ENCODE results near the gene GTPBP8.

GTPBP8 gene

DNA sequence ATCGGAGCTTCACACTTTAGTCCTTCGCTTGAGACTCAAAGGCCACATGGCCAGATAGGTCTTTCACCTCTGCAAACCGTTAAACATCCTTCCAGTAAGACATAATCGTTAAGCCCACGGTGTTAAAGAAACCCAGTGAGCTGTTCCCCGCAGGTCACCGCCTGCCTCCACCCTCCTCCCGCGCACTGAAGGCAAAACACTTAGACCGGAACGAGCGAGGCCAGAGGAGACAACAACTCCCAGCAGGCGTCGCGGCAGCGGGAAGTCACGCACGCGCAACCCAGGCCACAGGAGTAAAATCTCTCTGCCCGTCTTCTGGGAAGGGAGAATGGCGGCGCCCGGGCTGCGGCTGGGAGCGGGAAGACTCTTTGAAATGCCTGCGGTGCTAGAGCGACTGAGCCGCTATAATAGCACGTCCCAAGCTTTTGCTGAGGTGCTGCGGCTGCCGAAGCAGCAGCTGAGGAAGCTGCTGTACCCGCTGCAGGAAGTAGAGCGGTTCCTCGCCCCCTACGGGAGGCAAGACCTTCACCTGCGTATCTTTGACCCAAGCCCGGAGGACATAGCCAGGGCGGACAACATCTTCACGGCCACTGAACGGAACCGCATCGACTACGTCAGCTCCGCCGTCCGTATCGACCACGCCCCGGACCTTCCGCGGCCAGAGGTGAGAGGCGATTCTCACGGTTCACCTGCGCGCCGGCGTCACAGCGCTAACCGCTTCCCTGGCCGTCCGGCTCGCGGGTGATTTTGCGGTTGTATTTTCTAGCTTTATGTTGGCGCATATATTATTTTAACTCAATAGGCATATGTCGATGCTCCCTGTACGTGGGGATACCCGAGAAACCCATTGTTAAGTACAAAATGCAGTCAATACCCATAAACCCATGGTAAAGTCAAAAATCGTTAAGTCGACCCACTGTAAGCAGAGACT, at the start of gene GTPBP8:
Gene GTPBP8 (plus strand): TSS at position 313 of the 931 bp plus-strand sequence. CDS start 16 bp downstream, at position 329.
- DNase-seq (ENCODE audit: low read depth, low spot score): peak; percentile 41

DNA sequence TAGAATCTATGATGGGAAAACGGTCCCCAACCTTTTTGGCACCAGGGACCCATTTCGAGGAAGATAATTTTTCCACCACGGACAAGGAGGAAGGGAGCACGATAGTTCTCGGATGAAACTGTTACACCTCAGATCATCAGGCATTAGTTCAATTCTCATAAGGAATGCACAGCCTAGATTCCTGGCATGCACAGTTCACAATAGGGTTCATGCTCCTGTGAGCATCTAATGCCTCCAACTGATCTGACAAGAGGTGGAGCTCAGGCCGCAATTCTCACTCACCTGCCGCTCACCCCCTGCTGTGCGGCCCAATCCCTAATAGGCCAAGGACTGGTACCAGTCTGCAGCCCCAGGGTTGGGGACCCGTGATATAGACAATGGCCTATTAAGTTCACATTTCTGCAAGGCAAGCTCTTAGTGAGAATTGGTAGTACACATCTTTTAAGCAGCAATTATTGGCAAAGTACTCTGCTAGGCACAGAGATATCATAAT, 42.4 kb upstream of the GTPBP8 start:
- no peak for DNase-seq (ENCODE audit: low read depth, low spot score)

DNA sequence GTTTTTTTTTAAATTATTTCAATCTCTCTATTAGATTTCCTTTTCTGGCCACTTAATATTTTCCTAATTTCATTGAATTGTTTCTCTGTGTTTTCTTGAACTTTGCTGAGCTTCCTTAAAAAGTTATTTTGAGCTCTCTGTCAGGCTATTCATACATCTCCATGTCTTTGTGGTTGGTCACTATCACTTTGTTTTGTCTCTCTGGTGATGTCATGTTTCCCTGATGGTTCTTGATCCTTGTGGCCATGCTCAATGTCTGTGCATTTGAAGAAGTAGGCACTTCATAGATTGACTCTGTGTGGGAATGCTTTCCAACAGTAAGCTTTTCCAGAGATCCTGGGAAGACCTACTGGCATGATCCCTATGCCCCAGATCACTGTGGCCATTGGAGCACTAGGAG, 34.4 kb upstream of the GTPBP8 start:
- DNase-seq (ENCODE audit: low read depth, low spot score): no peak

DNA sequence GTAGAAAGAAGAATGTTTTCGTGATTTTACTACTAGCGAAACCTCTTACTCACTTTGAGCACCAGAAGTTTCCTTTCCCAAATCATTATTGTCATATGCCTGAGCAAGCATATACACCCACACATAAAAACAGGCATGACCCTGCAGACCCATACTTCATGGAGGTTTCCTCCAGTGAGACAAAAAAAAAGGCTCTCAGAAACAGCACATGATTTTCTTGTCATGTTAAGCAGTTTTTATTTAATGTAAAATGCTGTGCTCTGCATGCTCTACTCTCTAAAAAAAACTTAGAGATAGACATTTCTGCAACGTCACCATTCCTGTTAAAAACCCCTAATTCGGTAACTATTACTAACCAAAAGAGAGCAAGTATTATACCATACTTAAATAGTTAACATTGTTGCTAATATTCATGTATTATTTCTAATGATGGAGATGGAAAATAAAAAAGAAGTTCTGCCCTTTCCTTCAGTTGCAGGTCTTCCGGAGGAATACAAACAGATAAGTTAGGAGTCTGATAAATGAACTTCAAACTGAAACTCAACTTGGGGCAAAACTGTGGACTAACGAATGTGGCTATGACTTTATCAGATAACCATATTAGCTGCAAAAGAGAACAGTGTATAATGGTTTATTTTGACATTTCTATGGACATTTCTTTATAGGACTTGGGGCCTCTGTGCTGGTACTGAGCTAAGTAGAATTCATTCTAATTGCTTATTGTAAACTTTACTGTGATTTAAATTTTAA, 31.8 kb upstream of the GTPBP8 start:
- no peak for DNase-seq (ENCODE audit: low read depth, low spot score)

DNA sequence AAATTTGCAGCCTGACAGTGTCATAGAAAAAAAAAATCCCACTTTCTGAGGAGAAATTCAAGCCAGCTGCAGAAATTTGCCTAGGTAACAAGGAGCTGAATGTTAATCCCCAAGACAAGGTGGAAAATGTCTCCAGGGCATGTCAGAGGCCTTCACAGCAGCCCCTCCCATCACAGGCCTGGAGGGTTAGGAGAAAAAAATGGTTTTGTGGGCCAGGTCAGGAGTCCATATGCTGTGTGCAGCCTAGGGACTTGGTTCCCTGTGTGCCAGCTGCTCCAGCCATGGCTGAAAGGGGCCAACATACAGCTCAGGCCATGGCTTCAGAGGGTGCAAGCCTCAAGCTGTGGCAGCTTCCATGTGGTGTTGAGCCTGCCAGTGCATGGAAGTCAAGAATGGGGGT, 27.1 kb upstream of the GTPBP8 start:
- DNase-seq (ENCODE audit: low read depth, low spot score): no peak

DNA sequence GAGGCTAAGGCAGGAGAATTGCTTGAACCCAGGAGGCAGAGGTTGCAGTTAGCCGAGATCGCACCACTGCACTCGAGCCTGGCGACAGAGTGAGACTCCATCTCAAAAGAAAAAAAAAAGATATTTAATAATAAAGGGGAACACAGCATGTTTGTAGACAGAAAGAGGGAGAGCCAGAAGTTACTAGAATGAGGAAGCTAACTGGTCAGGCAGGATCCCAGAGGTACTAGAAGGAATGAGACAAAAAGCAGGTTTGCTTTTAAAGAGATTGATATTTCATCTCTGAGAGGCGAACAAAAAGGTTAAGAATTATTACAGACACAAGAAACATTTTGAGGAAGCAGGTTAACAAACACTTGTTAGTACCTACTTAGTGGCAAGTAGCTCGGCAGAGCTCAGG, 25.1 kb upstream of the GTPBP8 start:
- DNase-seq (ENCODE audit: low read depth, low spot score): no peak

DNA sequence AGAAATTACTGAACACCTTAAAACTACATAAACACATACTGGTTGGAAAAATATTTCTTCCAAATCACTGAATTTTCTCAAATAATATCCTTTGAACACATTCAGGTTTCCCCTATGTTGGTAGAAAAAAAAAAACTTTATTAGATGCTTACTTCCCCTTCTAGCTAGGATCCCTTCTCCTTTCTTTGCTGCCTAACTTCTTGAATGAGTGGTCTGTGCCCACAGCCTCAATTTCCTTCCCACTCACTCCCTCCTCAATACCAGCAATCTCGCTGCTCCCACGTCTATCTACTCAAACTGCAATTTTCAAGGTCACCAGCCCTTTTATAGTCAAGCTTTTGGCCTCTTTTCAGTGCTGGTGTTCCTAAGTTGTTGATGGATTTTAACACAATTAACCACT, 24.2 kb upstream of the GTPBP8 start:
- DNase-seq (ENCODE audit: low read depth, low spot score): no peak

DNA sequence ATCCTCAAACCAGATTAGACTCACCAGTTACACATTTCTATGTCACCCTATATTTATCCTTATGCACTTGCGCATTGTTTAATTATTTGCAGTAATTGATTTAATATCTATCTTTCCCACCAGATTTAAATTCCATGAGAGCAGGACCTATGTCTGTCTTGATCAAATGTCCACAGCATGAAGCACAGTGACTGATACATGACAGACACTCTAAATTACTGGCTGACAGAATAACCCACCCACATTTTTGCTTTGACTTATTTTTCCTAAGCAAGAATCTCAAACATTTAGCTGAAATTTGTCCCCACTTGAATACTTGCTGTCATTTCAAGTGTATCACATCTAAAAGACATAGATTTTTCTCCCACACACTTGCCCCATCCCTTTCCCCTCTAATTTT, 23.4 kb upstream of the GTPBP8 start:
- no peak for DNase-seq (ENCODE audit: low read depth, low spot score)

DNA sequence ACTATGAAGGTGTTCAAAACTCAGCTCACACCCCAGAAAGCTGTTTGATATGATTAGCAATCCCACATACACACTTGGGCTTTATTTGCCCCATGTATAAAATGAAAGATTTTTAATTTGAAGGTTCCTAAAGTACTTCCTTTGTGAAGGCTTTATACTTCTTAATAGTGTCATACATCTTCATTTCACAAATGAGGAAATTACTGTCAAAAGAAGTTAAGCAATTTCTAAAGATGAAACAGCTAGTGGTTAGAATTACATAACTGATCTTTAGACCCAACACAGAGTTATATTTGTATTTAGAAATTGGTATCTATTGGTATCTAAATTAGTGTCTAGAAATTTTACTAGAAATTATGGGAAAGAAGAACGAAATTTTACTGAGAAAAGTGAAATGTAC, 23.0 kb upstream of the GTPBP8 start:
- DNase-seq (ENCODE audit: low read depth, low spot score): no peak

DNA sequence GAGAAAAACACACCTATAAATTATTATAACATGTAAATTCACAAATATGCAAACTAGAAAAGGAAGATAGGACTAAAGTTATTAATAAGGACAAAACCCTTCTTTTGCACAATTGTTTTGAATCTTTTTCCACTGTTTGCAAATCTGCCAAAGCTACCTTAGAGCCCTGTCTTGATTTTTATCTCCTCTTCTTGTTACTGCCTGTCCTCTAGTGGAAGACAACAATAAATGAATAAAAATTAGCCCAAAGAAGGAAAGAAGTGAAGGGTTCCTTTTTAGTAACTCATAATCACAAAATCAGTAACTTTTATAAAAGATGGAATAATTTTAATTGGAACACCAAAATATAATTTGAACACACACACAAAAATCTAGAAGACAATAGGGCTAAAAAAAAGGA, 18.6 kb upstream of the GTPBP8 start:
- DNase-seq (ENCODE audit: low read depth, low spot score): no peak

DNA sequence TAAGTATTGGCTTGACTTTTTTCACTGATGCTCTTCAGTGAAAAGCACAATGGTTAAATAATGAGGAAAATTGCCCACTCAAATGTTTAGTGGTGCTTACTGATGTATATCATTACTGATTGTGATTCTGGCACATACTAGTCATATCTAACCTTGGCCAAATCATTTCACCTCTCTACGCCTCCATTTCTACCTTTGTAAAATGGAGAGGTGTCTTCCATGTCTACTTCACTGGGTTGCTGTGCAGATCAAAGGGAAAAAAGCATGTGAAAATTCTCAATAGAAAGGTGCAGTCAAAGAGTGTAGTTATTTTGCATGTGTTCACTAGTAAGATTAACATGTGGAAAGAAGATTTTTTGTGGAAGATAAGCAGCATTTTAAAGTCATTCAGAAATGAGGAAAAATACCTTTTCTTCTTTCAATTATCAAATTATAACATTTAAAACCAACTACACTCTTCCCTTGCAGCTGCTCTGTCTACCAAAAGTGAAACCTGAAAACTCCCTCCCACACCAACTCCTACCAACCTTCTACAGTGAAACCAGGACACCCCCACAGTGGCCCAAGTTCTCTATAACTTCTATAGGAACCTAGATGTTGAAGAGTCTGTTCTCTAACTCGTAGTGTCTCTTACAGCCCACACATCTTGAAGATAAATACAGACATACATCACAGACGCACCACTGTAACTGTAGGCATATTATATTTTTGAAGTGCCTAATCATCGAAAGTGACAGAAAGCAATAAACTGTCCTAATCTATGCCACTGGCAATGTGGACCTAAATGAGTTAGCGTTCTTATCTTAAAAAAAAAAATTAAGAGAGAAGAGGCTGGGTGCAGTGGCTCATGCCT, 17.2 kb upstream of the GTPBP8 start:
- no peak for DNase-seq (ENCODE audit: low read depth, low spot score)

DNA sequence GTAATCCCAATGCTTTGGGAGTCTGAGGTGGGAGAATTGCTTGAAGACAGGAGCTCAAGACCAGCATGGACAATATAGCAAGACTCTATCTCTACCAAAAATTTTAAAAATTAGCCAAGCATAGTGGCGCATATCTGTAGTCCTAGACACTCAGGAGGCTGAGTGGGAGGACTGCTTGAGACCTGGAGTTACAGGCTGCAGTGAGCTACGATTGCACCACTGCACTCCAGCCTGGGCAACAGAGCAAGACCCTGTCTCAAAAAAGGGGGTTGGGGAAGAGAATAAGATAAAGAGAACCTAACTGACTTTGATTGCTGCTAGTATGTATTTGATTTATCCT, 16.6 kb upstream of the GTPBP8 start:
- no peak for DNase-seq (ENCODE audit: low read depth, low spot score)

DNA sequence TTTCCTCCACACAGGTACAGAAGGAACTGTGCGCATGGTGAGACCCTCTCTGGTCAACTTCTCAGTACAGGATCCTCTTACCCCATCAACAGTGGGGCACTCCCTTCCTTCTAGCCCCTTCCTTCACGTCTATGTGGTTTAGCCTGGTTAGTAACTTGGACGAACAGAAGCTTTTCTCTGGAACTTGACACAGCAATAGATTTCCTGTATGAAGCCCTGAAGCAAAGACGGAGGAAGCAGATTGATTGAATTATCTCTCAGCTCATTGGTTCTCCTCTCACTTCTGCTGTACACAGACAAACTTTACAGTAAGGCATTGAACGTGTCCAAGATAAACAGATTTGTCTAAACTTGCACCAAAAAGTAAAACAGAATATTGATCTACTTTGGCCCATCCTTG, 15.9 kb upstream of the GTPBP8 start, which contains the start of gene CD200R1:
Gene CD200R1 (minus strand): TSS at position 210 of the 400 bp plus-strand sequence. CDS start 246 bp downstream, outside the sequence.
- no peak for DNase-seq (ENCODE audit: low read depth, low spot score)

DNA sequence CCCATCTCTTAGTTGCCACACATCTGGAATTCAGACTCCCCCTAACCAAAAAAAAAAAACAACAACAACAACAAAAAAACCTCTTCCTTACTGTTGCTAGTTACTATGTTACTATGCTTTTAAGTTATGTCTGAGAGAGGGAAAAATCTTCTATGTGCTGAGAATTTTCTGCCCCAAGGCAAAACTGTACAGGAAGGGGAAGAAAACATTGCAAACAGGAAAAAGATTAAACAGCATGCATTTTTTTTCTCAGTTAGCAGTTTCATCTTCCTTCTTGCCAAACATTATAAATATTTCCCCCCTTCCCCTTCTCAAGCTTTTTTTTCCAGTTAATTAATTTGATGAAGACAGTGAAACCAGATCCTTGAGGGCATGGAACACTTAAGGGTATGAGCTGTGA, 14.8 kb upstream of the GTPBP8 start:
- no peak for DNase-seq (ENCODE audit: low read depth, low spot score)

DNA sequence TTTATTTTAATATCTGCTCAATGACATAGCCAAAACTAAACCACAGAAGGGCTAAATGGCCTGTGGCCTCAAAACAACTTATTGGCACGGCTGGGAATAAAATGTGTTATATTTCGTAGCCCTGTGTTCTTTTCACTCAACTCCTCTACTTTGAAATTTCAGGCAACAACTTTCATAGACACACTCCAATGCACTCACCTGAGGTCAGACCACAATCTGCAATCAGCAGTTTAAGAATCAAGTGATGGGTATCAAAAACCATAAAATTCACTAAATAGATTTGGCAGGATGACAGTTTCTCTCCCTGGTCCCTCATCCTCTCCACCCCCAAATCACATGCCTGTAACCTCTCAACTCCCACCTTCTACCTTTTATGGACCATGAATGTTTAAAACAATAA, 13.8 kb upstream of the GTPBP8 start:
- DNase-seq (ENCODE audit: low read depth, low spot score): no peak

DNA sequence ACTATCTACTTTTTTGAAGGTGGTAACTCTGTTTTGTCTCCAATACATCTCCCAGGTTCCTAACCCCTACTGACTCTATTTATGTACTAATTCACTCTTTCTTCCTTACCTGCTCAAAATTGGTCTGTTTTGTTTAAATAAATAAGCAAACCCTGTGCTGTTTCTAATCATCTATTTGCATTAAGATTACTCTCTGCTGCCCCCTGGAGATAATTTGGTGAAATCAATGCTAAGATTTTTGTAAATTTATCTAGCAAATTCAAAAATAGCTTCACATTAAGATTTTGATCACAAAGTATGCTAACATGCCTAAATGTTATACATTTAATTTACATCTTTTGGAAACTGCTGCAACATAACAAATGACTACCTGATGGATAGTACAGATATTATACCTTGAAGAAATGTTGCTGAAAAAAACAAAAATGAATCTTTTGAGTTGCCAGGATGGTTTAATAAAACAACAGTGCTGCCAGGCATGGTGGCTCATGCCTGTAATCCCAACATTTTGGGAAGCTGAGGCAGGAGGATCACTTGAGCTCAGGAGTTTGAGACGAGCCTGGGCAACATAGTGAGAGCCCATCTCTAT, 11.4 kb upstream of the GTPBP8 start:
- no peak for DNase-seq (ENCODE audit: low read depth, low spot score)

DNA sequence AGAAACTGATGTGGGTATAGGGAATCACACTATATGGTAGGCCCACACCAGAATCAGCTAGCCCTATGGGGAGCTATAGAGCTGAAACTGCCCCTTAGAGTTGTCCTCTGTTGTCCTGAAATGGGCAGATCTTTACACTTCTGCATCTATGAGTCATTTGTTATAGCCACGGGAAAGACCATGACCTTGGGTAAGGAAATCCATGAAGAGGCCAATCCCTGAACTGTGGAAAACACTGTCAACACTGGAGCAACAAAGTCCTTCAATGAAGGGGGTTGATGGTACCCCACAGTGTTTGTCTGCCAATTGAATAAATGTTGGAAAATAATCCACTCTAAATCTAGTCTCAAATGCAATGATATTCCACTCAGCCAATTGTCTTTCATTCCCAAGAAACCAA, 10.7 kb upstream of the GTPBP8 start:
- DNase-seq (ENCODE audit: low read depth, low spot score): no peak

DNA sequence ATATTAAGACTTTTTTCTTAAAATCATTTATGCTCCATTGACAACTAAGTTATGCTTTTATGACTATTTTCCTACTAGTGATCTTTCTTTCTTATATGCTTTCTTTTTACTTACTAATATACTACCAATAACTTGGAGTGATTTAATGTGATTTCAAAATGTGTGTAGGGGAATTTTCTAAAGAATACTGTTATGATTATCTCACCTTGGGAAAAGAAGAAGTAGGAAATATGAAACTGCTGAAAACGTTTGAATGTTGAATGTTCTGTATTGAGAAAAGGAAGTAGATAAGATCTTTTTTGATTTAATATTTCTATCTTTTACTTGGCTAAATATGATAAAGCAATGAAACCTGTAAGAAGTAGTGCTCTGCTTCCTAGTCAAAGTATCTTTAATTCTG, 8.1 kb upstream of the GTPBP8 start:
- DNase-seq (ENCODE audit: low read depth, low spot score): no peak

DNA sequence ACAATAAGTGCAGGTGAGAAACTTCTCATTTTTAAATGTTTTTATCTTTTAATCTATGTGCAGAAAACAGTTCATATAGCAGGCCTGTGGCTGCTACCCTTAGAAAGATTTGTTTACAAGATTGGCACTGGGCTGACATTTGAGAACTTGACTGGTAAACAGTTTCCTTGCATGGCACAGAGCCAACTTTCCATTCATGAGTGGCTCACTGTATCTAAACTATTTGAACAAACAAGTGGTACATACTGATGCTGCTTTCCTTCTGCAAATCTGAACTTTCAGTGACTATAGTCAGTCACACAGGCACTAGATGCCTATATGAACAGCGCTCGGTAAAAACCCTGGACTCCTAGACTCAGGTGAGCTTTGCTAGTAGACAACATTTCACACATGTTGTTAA, 6.3 kb upstream of the GTPBP8 start:
- DNase-seq (ENCODE audit: low read depth, low spot score): no peak

DNA sequence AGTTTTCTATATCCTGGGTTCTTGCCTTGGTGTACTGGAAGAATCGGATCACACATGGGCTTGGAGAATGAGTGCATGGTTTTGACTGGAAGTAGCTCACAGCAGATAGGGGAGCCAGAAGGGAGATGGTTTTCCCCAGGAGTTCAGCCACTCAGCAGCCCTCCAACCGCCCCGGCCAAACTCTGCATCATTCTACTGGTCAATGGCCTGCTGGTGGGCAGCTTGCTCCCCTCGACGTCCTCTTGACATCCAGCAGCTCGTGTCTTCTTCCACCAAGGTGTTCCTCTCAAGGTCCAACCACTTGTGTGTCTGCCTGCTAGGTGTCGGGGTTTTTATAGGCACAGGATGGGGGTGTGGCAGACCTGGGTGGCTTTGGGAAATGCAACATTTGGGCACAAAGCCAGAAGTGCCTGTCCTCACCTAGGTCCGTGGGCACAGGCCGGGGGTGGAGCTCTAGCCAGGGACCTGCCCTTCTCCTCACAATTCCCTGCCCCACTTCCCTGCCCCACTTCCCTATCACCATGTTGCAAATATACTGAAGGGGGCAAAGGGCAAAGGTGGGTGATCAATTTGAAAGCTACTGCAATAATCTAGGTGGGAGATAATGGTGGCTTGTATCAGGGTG, 3.0 kb upstream of the GTPBP8 start:
- no peak for DNase-seq (ENCODE audit: low read depth, low spot score)

DNA sequence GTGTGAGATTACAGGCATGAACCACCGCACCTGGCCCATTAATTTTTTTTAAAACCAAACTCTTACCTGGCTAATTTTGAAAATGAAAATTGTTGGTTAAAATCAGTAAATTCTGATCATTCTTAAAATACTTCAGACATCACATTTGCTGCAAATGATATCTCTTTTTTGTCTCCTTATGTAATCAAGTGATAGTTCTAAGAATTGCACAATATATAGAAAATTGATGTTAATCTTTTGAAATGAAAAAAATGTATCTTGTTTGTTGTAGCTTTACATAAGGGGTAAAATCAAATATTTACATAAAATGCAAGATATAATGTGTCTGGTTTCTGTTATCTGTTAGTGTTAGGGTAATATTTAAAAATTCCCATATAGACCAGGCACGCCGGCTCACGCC, 5.0 kb downstream of the GTPBP8 start:
- no peak for DNase-seq (ENCODE audit: low read depth, low spot score)
